Measurements from ENCODE around the gene FGF22. TPM values are rescaled to one million over a fixed set of nuclear protein-coding genes. Genes with fewer than 3 reads are reported as not detected.
A peak's percentile ranks its signal among the peaks of the same experiment; 100 is the strongest.

FGF22 gene
- total and polyA plus RNA-seq, 2 of the 13 experiments (the other 11 are each of a cell fraction or from before 2014, with no cell fraction given): 0.24 TPM; not detected in 1

DNA sequence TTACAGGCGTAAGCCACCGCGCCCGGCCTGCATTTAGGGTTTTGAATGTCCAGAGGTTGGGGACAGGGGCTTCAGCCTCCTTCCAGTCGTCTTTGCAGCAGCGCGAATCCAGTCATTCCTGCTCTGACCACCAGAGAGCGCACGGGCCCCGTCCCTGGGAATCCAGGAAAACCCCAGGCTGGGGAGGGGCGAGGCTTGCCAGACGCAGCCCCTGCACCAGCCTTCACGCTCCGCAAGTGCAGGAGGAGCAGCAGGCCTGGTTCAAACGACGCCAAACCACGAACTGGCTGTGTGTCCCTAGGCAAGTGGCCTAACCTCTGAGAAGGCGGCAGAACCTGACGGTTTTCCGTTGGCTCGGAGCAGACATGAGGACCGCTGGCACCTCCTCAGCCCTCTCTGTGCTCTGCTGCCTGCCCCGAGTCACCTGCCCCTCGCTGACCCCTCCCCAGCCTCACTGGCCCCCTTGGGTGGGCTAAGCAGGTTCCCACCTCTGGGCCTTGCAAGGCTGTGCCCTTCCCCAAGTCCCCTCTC is 25.3 kb downstream of the FGF22 start (continued):
- TF ChIP-seq CREB1 (IDR thresholded peaks at IDR 0.05) (no peak), CREB1 (CRISPR knock-in tag; IDR thresholded peaks at IDR 0.05) (no peak), CREM (IDR thresholded peaks at IDR 0.05) (no peak), CREM (CRISPR knock-in tag; IDR thresholded peaks at IDR 0.05) (no peak), KLF16 (CRISPR knock-in tag; IDR thresholded peaks at IDR 0.05) (peak in 1 of 2 experiments; percentile 86; a peak in 2 of 4 replicates), ZNF841 (CRISPR knock-in tag; IDR thresholded peaks at IDR 0.05; ENCODE audit: borderline replicate concordance) (no peak), DR1 (CRISPR knock-in tag; IDR thresholded peaks at IDR 0.05) (0 out of 2 replicates have a peak, but pooled peaks have one; percentile 27), U2AF1 (optimal IDR thresholded peaks at IDR 0.05; ENCODE audit: low read depth, low read length) (no peak), GLI4 (CRISPR knock-in tag; IDR thresholded peaks at IDR 0.05; ENCODE audit: borderline replicate concordance) (no peak), ZNF768 (CRISPR knock-in tag; IDR thresholded peaks at IDR 0.05) (peak; percentile 77), JDP2 (CRISPR knock-in tag; IDR thresholded peaks at IDR 0.05; ENCODE audit: borderline replicate concordance) (no peak), YEATS4 (CRISPR knock-in tag; IDR thresholded peaks at IDR 0.05; ENCODE audit: borderline replicate concordance) (no peak)
- TF ChIP-seq, protein P1, sequence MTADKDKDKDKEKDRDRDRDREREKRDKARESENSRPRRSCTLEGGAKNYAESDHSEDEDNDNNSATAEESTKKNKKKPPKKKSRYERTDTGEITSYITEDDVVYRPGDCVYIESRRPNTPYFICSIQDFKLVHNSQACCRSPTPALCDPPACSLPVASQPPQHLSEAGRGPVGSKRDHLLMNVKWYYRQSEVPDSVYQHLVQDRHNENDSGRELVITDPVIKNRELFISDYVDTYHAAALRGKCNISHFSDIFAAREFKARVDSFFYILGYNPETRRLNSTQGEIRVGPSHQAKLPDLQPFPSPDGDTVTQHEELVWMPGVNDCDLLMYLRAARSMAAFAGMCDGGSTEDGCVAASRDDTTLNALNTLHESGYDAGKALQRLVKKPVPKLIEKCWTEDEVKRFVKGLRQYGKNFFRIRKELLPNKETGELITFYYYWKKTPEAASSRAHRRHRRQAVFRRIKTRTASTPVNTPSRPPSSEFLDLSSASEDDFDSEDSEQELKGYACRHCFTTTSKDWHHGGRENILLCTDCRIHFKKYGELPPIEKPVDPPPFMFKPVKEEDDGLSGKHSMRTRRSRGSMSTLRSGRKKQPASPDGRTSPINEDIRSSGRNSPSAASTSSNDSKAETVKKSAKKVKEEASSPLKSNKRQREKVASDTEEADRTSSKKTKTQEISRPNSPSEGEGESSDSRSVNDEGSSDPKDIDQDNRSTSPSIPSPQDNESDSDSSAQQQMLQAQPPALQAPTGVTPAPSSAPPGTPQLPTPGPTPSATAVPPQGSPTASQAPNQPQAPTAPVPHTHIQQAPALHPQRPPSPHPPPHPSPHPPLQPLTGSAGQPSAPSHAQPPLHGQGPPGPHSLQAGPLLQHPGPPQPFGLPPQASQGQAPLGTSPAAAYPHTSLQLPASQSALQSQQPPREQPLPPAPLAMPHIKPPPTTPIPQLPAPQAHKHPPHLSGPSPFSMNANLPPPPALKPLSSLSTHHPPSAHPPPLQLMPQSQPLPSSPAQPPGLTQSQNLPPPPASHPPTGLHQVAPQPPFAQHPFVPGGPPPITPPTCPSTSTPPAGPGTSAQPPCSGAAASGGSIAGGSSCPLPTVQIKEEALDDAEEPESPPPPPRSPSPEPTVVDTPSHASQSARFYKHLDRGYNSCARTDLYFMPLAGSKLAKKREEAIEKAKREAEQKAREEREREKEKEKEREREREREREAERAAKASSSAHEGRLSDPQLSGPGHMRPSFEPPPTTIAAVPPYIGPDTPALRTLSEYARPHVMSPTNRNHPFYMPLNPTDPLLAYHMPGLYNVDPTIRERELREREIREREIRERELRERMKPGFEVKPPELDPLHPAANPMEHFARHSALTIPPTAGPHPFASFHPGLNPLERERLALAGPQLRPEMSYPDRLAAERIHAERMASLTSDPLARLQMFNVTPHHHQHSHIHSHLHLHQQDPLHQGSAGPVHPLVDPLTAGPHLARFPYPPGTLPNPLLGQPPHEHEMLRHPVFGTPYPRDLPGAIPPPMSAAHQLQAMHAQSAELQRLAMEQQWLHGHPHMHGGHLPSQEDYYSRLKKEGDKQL (CRISPR knock-in tag; IDR thresholded peaks at IDR 0.05; ENCODE audit: low read depth): no peak
- TF ChIP-seq, protein P2, sequence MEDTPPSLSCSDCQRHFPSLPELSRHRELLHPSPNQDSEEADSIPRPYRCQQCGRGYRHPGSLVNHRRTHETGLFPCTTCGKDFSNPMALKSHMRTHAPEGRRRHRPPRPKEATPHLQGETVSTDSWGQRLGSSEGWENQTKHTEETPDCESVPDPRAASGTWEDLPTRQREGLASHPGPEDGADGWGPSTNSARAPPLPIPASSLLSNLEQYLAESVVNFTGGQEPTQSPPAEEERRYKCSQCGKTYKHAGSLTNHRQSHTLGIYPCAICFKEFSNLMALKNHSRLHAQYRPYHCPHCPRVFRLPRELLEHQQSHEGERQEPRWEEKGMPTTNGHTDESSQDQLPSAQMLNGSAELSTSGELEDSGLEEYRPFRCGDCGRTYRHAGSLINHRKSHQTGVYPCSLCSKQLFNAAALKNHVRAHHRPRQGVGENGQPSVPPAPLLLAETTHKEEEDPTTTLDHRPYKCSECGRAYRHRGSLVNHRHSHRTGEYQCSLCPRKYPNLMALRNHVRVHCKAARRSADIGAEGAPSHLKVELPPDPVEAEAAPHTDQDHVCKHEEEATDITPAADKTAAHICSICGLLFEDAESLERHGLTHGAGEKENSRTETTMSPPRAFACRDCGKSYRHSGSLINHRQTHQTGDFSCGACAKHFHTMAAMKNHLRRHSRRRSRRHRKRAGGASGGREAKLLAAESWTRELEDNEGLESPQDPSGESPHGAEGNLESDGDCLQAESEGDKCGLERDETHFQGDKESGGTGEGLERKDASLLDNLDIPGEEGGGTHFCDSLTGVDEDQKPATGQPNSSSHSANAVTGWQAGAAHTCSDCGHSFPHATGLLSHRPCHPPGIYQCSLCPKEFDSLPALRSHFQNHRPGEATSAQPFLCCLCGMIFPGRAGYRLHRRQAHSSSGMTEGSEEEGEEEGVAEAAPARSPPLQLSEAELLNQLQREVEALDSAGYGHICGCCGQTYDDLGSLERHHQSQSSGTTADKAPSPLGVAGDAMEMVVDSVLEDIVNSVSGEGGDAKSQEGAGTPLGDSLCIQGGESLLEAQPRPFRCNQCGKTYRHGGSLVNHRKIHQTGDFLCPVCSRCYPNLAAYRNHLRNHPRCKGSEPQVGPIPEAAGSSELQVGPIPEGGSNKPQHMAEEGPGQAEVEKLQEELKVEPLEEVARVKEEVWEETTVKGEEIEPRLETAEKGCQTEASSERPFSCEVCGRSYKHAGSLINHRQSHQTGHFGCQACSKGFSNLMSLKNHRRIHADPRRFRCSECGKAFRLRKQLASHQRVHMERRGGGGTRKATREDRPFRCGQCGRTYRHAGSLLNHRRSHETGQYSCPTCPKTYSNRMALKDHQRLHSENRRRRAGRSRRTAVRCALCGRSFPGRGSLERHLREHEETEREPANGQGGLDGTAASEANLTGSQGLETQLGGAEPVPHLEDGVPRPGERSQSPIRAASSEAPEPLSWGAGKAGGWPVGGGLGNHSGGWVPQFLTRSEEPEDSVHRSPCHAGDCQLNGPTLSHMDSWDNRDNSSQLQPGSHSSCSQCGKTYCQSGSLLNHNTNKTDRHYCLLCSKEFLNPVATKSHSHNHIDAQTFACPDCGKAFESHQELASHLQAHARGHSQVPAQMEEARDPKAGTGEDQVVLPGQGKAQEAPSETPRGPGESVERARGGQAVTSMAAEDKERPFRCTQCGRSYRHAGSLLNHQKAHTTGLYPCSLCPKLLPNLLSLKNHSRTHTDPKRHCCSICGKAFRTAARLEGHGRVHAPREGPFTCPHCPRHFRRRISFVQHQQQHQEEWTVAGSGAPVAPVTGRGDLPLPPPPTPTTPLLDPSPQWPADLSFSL (CRISPR knock-in tag; IDR thresholded peaks at IDR 0.05): no peak
- TF ChIP-seq, protein P3, sequence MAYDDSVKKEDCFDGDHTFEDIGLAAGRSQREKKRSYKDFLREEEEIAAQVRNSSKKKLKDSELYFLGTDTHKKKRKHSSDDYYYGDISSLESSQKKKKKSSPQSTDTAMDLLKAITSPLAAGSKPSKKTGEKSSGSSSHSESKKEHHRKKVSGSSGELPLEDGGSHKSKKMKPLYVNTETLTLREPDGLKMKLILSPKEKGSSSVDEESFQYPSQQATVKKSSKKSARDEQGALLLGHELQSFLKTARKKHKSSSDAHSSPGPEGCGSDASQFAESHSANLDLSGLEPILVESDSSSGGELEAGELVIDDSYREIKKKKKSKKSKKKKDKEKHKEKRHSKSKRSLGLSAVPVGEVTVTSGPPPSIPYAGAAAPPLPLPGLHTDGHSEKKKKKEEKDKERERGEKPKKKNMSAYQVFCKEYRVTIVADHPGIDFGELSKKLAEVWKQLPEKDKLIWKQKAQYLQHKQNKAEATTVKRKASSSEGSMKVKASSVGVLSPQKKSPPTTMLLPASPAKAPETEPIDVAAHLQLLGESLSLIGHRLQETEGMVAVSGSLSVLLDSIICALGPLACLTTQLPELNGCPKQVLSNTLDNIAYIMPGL (CRISPR knock-in tag; IDR thresholded peaks at IDR 0.05; ENCODE audit: borderline replicate concordance in 1 of 2, low read depth in 1 of 2): peak; percentile 64 to 79; a peak in 3 of 4 replicates
- TF ChIP-seq, protein P4, sequence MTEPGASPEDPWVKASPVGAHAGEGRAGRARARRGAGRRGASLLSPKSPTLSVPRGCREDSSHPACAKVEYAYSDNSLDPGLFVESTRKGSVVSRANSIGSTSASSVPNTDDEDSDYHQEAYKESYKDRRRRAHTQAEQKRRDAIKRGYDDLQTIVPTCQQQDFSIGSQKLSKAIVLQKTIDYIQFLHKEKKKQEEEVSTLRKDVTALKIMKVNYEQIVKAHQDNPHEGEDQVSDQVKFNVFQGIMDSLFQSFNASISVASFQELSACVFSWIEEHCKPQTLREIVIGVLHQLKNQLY (CRISPR knock-in tag; IDR thresholded peaks at IDR 0.05): 0 out of 2 replicates have a peak, but pooled peaks have one; percentile 41
